Measurements from ENCODE around the gene ANAPC2.

The ANAPC2 gene

DNA sequence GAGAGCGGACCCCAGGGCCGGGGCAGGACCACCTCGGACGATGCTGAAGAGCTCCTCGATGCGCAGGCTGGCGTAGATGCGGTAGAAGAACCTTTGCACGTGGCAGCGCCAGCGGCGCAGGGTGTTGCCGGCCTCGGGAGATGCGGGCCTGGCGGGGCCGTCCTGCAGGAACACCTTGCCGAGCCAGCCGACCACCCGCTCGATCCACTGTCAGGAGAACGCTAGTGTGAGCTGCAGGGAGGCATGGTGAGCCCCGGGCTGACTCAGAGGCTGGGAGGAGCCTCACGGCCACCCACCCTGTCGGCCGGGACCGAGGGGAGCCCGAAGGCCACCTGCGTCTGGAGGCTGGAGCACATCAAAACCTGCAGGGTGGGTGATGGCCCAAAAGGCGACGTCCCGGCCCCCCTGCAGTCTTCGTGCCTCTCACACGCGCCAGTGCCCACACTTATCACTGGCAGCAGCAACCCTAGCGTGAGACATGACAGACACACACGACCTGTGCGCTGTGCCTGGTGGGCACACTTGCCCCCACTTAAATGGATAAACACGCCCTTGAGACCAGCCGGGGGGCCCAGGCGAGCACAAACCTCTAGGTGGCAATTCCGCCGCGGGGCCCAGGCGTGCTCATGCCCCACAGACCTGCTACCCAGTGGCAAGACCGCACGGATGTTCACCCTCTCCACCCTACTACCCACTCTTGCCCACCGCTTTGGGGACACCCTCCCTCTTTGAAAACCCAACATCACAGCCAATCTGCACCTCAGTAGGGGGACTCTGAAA lies 3.3 kb downstream of the ANAPC2 start:
- no peak overlapping the region for H3K4me3 ChIP-seq (ENCODE audit: insufficient read depth, low read depth, low read length, poor library complexity, severe bottlenecking)
- peaks cover 34% of the 10 kb centered on the region for H3K4me1 ChIP-seq (ENCODE audit: control insufficient read depth, insufficient read depth, low read length, poor library complexity, severe bottlenecking)
- H3K36me3 ChIP-seq (ENCODE audit: control insufficient read depth, insufficient read depth, low read length), result peaks cover 64% of the 10 kb centered on the region
- no peak overlapping the region for H3K27ac ChIP-seq (ENCODE audit: insufficient read depth, low read length, poor library complexity, severe bottlenecking)
- H3K27me3 ChIP-seq (replicated peaks; ENCODE audit: control insufficient read depth, insufficient read depth, low read length, poor library complexity, severe bottlenecking), result no peaks in the 10 kb centered on the region
- H3K9me3 ChIP-seq (ENCODE audit: control insufficient read depth, low read length), result no peaks in the 10 kb centered on the region
- no peak for DNase-seq

DNA sequence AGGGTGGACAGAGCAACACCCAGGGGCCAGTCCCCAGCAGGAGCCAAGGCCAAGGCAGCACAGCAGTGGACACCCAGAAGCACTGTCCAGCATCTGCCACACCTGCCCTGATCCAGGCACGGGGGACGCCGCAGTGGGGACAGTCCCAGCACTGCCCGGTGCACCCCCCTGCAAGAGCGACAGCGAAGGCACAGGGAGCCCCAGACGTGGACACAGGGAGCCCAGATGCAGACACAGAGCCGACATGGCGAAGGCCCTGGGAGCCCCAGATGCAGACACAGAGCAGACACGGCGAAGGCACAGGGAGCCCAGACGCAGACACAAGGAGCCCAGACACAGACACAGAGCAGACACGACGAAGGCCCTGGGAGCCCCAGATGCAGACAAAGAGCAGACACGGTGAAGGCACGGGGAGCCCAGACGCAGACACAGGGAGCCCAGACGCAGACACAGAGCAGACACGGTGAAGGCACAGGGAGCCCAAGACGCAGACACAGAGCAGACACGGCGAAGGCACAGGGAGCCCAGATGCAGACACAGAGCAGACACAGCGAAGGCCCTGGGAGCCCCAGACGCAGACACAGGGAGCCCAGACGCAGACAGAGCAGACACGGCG lies 4.3 kb downstream of the ANAPC2 start:
- H3K4me1 ChIP-seq (ENCODE audit: control insufficient read depth, insufficient read depth, low read length, poor library complexity, severe bottlenecking), result peaks cover 25% of the 10 kb centered on the region
- no peak for DNase-seq
- no peak overlapping the region for H3K27ac ChIP-seq (ENCODE audit: insufficient read depth, low read length, poor library complexity, severe bottlenecking)
- H3K4me3 ChIP-seq (ENCODE audit: insufficient read depth, low read depth, low read length, poor library complexity, severe bottlenecking), result no peak overlapping the region
- H3K27me3 ChIP-seq (replicated peaks; ENCODE audit: control insufficient read depth, insufficient read depth, low read length, poor library complexity, severe bottlenecking), result no peaks in the 10 kb centered on the region
- no peaks in the 10 kb centered on the region for H3K9me3 ChIP-seq (ENCODE audit: control insufficient read depth, low read length)
- H3K36me3 ChIP-seq (ENCODE audit: control insufficient read depth, insufficient read depth, low read length), result peaks cover 65% of the 10 kb centered on the region

DNA sequence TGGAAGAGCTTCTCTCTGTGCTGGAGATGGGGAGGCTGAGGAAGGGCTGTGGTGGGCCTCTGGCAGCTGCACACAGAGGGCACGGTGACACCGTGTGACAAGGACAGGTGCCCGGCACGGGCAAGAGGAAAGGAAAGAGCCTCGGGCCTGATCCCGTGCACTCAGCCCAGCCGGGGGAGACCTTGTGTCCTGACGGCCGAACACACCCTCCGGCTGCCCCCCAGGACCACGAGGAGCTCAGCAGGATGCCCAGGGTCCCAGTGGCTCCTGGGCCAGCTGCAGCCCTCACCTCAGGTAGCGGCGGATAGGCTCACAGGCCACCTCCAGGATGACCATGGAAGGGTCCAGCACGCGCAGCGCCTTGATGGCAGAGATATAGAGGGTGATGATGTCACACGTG lies 5.5 kb downstream of the ANAPC2 start:
- DNase-seq, result no peak
- H3K36me3 ChIP-seq (ENCODE audit: control insufficient read depth, insufficient read depth, low read length), result peaks cover 75% of the 10 kb centered on the region
- H3K4me1 ChIP-seq (ENCODE audit: control insufficient read depth, insufficient read depth, low read length, poor library complexity, severe bottlenecking), result peaks cover 21% of the 10 kb centered on the region

DNA sequence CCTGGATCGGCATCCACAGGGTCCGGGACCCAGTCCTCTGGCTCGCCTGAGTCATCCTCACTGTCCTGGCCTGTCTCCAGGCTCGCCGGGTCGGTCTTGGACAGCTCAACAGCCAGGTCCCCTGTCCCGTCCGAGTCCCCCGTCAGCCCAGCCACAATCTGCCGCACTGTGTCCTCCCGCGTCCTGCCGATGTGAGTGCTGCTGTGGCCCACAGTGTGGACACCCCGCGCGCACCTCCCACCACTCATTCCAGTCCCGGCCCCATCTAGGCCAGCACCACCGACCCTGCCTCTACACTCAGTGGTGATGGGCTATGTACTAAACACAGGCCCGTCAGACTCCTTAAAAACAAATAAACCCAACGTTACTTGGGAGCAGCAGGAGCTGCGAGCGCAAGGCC lies 6.7 kb downstream of the ANAPC2 start:
- no peak overlapping the region for H3K27ac ChIP-seq (ENCODE audit: insufficient read depth, low read length, poor library complexity, severe bottlenecking)
- no peak overlapping the region for H3K4me3 ChIP-seq (ENCODE audit: insufficient read depth, low read depth, low read length, poor library complexity, severe bottlenecking)
- no peaks in the 10 kb centered on the region for H3K9me3 ChIP-seq (ENCODE audit: control insufficient read depth, low read length)
- H3K36me3 ChIP-seq (ENCODE audit: control insufficient read depth, insufficient read depth, low read length), result peaks cover 75% of the 10 kb centered on the region
- H3K4me1 ChIP-seq (ENCODE audit: control insufficient read depth, insufficient read depth, low read length, poor library complexity, severe bottlenecking), result peaks cover 10% of the 10 kb centered on the region
- H3K27me3 ChIP-seq (replicated peaks; ENCODE audit: control insufficient read depth, insufficient read depth, low read length, poor library complexity, severe bottlenecking), result no peaks in the 10 kb centered on the region
- no peak for DNase-seq

More for the DNA sequence above, 5.5 kb downstream of the ANAPC2 start:
- H3K4me3 ChIP-seq (ENCODE audit: insufficient read depth, low read depth, low read length, poor library complexity, severe bottlenecking), result no peak overlapping the region
- no peaks in the 10 kb centered on the region for H3K9me3 ChIP-seq (ENCODE audit: control insufficient read depth, low read length)
- H3K27ac ChIP-seq (ENCODE audit: insufficient read depth, low read length, poor library complexity, severe bottlenecking), result no peak overlapping the region
- H3K27me3 ChIP-seq (replicated peaks; ENCODE audit: control insufficient read depth, insufficient read depth, low read length, poor library complexity, severe bottlenecking), result no peaks in the 10 kb centered on the region

DNA sequence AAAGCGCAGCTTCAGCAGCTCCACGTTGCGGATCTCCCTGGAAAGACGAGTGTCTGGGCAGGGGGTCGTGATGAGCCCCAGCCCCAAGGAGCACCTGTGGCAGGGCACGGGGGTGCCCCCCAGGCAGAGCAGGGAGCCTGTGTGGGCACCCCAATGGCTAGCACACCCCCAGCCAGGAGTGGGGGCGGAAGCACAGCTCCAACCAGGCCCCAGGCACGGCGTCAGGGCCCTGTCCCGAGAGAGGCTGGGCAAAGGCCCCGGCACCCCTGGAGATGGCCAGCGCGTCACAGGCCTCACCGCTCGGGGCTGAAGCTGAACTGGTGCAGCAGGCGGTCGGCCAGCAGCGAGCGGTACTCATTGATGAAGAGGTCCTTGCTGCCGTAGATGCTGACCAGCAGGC lies 7.9 kb downstream of the ANAPC2 start:
- no peak for DNase-seq
- Histone ChIP-seq H3K4me1 (ENCODE audit: control insufficient read depth, insufficient read depth, low read length, poor library complexity, severe bottlenecking) (no peaks in the 10 kb centered on the region), H3K36me3 (ENCODE audit: control insufficient read depth, insufficient read depth, low read length) (peaks cover 67% of the 10 kb centered on the region)

DNA sequence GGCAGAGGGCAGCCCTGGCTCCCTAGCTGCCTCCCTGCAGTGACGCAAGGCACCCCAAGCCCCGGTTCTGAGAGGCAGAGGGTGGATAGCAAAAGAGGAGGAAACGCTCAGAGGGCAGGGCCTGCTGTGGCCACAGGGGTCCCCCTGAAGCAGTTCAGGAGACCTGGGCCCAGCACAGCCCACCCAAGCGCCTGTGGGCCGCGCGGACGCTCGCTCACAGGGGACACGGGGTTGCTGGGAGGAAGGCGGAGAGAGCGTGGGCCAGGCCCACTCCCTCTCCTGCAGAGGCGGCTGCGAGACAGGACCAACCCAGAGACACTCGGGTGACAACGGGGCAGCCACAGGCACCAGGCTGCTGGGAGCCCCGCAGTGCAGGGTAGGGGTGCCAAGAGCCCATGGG lies 8.6 kb downstream of the ANAPC2 start:
- Histone ChIP-seq H3K9me3 (ENCODE audit: control insufficient read depth, low read length) (no peaks in the 10 kb centered on the region), H3K27ac (ENCODE audit: insufficient read depth, low read length, poor library complexity, severe bottlenecking) (no peak overlapping the region), H3K4me3 (ENCODE audit: insufficient read depth, low read depth, low read length, poor library complexity, severe bottlenecking) (no peak overlapping the region), H3K27me3 (replicated peaks; ENCODE audit: control insufficient read depth, insufficient read depth, low read length, poor library complexity, severe bottlenecking) (no peaks in the 10 kb centered on the region), H3K4me1 (ENCODE audit: control insufficient read depth, insufficient read depth, low read length, poor library complexity, severe bottlenecking) (no peaks in the 10 kb centered on the region), H3K36me3 (ENCODE audit: control insufficient read depth, insufficient read depth, low read length) (peaks cover 62% of the 10 kb centered on the region)
- no peak for DNase-seq

More for the DNA sequence above, 7.9 kb downstream of the ANAPC2 start:
- no peak overlapping the region for H3K27ac ChIP-seq (ENCODE audit: insufficient read depth, low read length, poor library complexity, severe bottlenecking)
- H3K27me3 ChIP-seq (replicated peaks; ENCODE audit: control insufficient read depth, insufficient read depth, low read length, poor library complexity, severe bottlenecking), result no peaks in the 10 kb centered on the region
- no peaks in the 10 kb centered on the region for H3K9me3 ChIP-seq (ENCODE audit: control insufficient read depth, low read length)
- H3K4me3 ChIP-seq (ENCODE audit: insufficient read depth, low read depth, low read length, poor library complexity, severe bottlenecking), result no peak overlapping the region

DNA sequence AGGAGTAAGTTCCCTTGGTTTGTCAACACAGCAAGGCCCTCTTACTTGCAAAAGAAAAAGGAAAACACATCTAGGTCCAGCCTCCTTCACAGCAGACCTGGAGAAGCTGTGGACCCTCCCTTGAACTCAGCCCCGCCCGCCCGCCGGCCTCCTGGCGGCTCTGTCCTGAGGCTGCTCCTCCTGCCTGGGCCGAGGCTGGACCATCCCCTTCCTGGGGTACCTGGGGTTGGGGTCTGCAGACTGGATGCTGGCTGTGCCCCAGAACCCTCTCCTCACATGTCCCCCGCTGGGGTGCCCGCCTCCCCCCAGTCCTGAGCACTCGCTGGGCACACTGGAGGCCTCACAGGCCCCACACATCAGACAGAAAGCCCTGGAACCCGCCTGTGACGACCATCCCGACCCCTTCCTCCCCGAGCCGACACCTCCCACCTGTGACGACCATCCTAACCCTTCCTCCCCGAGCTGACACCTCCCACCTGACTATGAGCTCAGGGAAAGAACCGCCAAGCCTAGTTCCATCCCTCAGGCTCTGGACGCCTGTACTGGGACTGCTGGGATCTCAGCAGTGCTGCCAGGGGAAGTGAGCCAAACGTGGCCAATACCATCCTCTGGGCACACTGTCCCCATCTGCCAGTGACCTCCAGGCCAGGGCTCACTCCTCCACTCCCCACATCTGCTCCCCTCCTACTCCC lies 9.3 kb downstream of the ANAPC2 start:
- no peak for DNase-seq
- Histone ChIP-seq H3K4me1 (ENCODE audit: control insufficient read depth, insufficient read depth, low read length, poor library complexity, severe bottlenecking) (no peaks in the 10 kb centered on the region), H3K4me3 (ENCODE audit: insufficient read depth, low read depth, low read length, poor library complexity, severe bottlenecking) (no peak overlapping the region), H3K27me3 (replicated peaks; ENCODE audit: control insufficient read depth, insufficient read depth, low read length, poor library complexity, severe bottlenecking) (no peaks in the 10 kb centered on the region), H3K27ac (ENCODE audit: insufficient read depth, low read length, poor library complexity, severe bottlenecking) (no peak overlapping the region), H3K36me3 (ENCODE audit: control insufficient read depth, insufficient read depth, low read length) (peaks cover 55% of the 10 kb centered on the region), H3K9me3 (ENCODE audit: control insufficient read depth, low read length) (no peaks in the 10 kb centered on the region)

DNA sequence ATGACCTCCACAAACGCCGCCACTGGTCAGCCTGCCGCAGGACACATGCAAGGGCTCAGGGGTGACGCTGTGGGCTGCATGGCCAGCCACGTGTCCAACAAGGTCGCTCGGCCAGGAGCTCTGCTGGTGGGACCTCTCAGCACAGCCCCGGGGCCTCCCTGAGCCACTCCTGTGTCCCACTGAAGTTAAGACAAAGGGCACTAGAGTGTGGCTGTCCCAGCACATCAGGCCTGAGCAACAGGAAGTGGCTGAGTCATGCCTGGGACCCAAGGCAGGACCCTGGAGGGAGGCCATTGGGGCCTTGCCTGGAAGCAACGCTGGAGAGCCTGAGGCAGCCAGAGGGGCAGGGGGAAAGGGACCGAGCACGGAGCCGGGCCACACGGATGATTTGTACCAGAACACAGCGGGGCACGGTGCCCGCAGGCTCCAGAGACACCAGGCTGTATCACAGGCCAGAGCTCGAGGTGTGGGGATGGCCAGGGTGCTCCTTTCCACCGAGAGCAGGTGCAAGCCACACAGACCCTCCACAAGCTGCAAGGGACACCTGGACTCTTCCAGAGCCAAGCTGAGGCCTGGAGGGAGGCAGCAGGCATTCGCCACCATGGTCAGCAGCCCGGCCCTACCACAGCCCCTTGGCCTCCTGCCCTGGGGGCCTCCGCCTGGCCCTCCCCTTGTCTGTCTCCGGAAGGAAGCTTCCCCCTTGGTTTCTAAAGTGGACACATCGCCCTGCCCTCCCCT lies 10.0 kb downstream of the ANAPC2 start:
- Histone ChIP-seq H3K36me3 (ENCODE audit: control insufficient read depth, insufficient read depth, low read length) (peaks cover 48% of the 10 kb centered on the region), H3K9me3 (ENCODE audit: control insufficient read depth, low read length) (no peaks in the 10 kb centered on the region), H3K4me1 (ENCODE audit: control insufficient read depth, insufficient read depth, low read length, poor library complexity, severe bottlenecking) (no peaks in the 10 kb centered on the region), H3K4me3 (ENCODE audit: insufficient read depth, low read depth, low read length, poor library complexity, severe bottlenecking) (no peak overlapping the region), H3K27me3 (replicated peaks; ENCODE audit: control insufficient read depth, insufficient read depth, low read length, poor library complexity, severe bottlenecking) (peaks cover 1% of the 10 kb centered on the region), H3K27ac (ENCODE audit: insufficient read depth, low read length, poor library complexity, severe bottlenecking) (no peak overlapping the region)
- no peak for DNase-seq

DNA sequence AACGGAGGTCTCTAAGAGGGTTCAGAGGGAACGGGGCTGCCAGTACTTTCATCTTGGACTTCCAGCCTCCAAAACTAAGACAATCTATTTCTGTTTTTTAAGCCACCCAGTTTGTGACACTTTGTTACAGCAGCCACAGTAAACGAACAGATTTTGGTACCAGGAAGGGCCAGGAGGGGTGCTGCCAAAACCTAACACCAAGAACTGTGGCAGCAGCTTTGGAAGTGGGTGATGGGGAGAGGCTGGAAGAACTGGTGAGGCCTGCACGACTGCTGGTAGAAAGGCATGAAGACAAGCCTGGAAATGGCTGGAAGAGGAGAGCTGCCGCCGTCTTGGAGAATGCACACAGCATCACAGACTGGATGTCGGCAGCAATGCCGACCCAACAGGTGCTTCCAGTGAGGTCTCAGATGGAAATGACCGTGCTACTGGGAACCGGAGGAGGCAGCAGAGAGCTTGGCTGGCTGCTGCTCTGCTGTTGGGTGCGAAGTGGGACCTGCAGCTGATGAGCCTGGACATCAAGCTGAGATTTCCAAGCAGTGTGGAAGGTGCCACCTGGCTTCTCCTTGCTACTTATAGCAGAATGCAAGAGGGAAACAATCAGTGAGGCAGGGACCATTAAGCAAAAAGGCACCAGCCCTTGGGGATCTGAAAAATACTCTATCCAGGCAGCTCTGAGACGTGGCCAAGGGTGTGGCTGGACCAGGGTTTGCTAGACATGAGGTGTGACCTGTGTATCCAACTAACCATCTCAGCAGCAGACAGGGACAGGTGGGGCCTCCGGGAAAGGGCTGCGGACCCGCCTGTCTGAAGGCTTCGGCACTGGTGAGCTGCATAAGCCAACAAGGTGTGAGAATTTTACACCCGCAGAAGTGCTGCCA lies 11.8 kb downstream of the ANAPC2 start:
- H3K9me3 ChIP-seq (ENCODE audit: control insufficient read depth, low read length), result no peaks in the 10 kb centered on the region
- peaks cover 5% of the 10 kb centered on the region for H3K27me3 ChIP-seq (replicated peaks; ENCODE audit: control insufficient read depth, insufficient read depth, low read length, poor library complexity, severe bottlenecking)
- H3K36me3 ChIP-seq (ENCODE audit: control insufficient read depth, insufficient read depth, low read length), result peaks cover 33% of the 10 kb centered on the region
- no peak for DNase-seq
- H3K27ac ChIP-seq (ENCODE audit: insufficient read depth, low read length, poor library complexity, severe bottlenecking), result no peak overlapping the region
- H3K4me3 ChIP-seq (ENCODE audit: insufficient read depth, low read depth, low read length, poor library complexity, severe bottlenecking), result no peak overlapping the region
- no peaks in the 10 kb centered on the region for H3K4me1 ChIP-seq (ENCODE audit: control insufficient read depth, insufficient read depth, low read length, poor library complexity, severe bottlenecking)
